ENCODE data around the gene RECQL5. TPM values are rescaled to one million over a fixed set of nuclear protein-coding genes. Genes with fewer than 3 reads are reported as not detected.

RECQL5 gene
- total RNA-seq, 1 donor from 2014 or later = 18.7 TPM

DNA sequence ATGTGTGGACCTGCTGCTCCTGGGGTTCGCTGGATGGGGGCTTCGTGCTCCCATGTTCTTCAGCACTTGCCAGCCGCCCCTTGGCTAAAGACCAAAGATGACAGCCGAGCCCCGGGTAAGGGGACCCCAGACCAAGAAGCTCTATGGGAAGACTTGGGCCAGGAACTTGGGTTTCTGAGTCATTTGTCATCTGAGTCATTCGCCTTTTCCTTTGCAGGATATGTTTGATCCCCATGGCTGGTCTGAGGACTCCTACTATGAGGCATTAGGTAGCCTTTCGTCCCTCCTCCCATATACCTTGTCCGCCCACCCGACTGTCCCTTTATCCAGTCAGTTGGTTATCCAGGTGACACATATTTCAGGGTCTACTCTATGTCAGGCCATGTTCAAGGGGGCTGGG is 36.6 kb upstream of the RECQL5 start:
- Histone ChIP-seq H3K27me3 (ENCODE audit: control insufficient read depth, insufficient read depth, low read length) (no peaks in the 10 kb centered on the region), H3K4me3 (ENCODE audit: low read depth, low read length) (no peak overlapping the region), H3K36me3 (ENCODE audit: control insufficient read depth, insufficient read depth, low read length) (peaks cover 9% of the 10 kb centered on the region)
- no peak for DNase-seq (ENCODE audit: low read depth)
- TF ChIP-seq, protein P1, sequence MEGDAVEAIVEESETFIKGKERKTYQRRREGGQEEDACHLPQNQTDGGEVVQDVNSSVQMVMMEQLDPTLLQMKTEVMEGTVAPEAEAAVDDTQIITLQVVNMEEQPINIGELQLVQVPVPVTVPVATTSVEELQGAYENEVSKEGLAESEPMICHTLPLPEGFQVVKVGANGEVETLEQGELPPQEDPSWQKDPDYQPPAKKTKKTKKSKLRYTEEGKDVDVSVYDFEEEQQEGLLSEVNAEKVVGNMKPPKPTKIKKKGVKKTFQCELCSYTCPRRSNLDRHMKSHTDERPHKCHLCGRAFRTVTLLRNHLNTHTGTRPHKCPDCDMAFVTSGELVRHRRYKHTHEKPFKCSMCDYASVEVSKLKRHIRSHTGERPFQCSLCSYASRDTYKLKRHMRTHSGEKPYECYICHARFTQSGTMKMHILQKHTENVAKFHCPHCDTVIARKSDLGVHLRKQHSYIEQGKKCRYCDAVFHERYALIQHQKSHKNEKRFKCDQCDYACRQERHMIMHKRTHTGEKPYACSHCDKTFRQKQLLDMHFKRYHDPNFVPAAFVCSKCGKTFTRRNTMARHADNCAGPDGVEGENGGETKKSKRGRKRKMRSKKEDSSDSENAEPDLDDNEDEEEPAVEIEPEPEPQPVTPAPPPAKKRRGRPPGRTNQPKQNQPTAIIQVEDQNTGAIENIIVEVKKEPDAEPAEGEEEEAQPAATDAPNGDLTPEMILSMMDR (IDR thresholded peaks at IDR 0.05; ENCODE audit: insufficient read depth, low read length, poor library complexity, severe bottlenecking) = no peak

DNA sequence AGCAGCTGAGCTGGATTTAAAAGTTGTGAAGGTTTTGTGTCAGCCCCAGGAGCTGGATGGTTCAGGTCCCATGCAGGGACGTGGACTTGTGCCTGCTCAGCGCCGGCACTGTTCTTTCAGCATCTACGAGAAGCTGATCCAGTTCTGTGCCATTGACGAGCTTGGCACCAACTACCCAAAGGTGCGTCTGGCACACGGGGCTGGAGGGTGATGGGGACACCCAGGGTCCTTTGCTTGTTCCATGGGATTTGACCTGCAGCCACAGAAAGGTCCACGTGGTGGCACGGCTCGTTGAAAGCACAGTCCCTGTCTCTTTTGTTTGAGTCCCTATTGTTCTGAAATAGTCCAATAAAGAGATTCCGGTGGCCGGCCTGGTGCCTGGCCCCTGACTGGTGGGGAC is 36.2 kb upstream of the RECQL5 start:
- TF ChIP-seq, protein P1 (IDR thresholded peaks at IDR 0.05; ENCODE audit: insufficient read depth, low read length, poor library complexity, severe bottlenecking) = no peak
- Histone ChIP-seq H3K4me3 (ENCODE audit: low read depth, low read length) (no peak overlapping the region), H3K36me3 (ENCODE audit: control insufficient read depth, insufficient read depth, low read length) (peaks cover 9% of the 10 kb centered on the region), H3K27me3 (ENCODE audit: control insufficient read depth, insufficient read depth, low read length) (no peaks in the 10 kb centered on the region)
- DNase-seq (ENCODE audit: low read depth) = no peak

DNA sequence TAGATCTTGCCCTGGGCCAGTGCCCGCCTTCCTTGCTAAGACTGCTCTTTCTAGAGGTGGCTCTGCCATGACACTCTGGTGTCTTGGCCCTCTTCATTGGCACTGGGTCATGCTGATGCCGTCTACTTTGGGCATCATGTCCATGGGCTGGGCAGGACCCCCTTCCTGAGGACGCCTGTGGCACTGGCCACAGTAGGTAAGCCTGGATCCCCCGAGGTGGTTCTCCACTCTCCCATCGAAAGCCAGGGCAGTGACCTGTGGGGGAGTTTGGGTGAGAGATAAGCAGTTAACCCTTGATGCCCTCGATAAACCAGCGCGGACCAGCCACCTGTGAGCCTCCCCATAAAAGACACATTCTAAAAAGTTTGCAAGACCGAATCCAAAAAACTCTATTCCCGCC is 34.3 kb upstream of the RECQL5 start:
- Histone ChIP-seq H3K27me3 (ENCODE audit: control insufficient read depth, insufficient read depth, low read length) (no peaks in the 10 kb centered on the region), H3K36me3 (ENCODE audit: control insufficient read depth, insufficient read depth, low read length) (peaks cover 8% of the 10 kb centered on the region), H3K4me3 (ENCODE audit: low read depth, low read length) (no peak overlapping the region)
- TF ChIP-seq, protein P1 (IDR thresholded peaks at IDR 0.05; ENCODE audit: insufficient read depth, low read length, poor library complexity, severe bottlenecking) = no peak
- DNase-seq (ENCODE audit: low read depth) = no peak

DNA sequence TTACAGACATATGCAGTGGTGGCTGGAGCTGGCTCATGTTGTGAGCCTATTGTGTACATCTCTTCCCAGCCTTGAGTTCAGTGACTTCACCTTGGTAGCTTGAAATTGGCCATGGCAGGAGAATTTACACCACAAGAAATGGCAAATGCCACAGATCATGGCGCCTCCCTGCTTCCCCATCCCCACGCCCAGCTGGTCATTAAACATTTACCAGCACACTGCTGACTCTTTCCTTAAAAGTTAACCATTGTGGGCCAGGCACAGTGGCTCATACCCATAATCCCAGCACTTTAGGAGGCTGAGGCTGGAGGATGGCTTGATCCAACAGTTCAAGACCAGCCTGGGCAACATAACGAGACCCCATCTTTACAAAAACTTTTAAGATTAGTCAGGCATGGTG is 31.7 kb upstream of the RECQL5 start:
- Histone ChIP-seq H3K4me3 (ENCODE audit: low read depth, low read length) (no peak overlapping the region), H3K27me3 (ENCODE audit: control insufficient read depth, insufficient read depth, low read length) (no peaks in the 10 kb centered on the region), H3K36me3 (ENCODE audit: control insufficient read depth, insufficient read depth, low read length) (peaks cover 6% of the 10 kb centered on the region)
- TF ChIP-seq, protein P1 (IDR thresholded peaks at IDR 0.05; ENCODE audit: insufficient read depth, low read length, poor library complexity, severe bottlenecking) = no peak
- DNase-seq (ENCODE audit: low read depth) = no peak

DNA sequence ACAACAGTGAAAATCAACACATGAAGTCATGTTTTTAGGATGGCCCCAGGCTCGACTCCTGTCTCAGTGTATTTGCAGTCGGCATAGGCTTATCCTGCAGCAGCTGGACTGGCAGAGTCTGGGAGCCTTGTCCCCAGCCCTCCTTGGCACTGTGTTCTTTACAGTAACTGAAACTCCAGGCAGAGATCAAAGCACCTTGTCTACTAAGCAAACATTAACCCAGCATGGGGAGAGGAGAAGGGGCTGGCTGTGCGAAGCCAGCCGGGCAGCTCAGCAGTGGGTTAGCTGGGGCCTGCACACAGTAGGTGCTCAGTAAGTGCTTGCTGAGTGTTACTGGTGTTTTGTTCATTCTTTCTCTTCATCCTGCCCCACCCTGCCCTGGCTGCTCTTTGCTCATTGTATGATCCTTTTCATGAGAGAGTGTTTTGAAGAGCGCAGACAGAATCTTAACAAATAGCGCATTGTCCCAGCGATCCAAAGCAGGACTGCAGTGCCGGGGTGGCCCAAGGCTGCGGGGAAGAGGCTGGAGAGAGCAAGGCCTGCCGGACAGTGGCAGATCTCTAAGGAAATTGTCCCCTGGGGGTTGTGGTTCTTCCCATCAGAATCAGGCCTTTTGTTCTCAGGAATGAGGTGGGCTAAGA is 30.8 kb upstream of the RECQL5 start:
- Histone ChIP-seq H3K27me3 (ENCODE audit: control insufficient read depth, insufficient read depth, low read length) (no peaks in the 10 kb centered on the region), H3K4me3 (ENCODE audit: low read depth, low read length) (no peak overlapping the region), H3K36me3 (ENCODE audit: control insufficient read depth, insufficient read depth, low read length) (peaks cover 4% of the 10 kb centered on the region)
- DNase-seq (ENCODE audit: low read depth) = no peak
- TF ChIP-seq, protein P1 (IDR thresholded peaks at IDR 0.05; ENCODE audit: insufficient read depth, low read length, poor library complexity, severe bottlenecking) = no peak

DNA sequence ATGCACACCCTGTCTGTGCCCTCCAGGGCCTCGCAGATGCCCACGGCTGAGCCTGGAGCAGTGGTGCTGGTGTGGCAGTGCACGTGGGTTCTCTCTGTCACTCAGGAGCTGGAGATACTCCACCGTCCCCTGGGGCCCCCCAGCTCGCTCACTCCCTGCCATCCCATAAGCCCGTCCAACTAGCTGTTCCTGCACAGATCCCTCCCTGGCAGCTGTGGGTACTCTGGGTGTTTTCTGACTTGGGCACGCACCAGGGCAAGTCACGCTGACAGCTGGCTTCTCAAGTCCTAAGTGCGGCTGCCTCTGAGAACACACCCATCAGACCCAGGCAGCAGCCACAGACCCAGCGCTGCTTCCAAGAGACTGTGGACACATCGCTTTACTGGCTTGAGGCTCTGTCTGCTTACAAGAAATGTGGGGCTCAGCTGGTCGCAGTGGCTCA is 28.9 kb upstream of the RECQL5 start:
- TF ChIP-seq, protein P1 (IDR thresholded peaks at IDR 0.05; ENCODE audit: insufficient read depth, low read length, poor library complexity, severe bottlenecking) = no peak
- Histone ChIP-seq H3K36me3 (ENCODE audit: control insufficient read depth, insufficient read depth, low read length) (peaks cover 3% of the 10 kb centered on the region), H3K27me3 (ENCODE audit: control insufficient read depth, insufficient read depth, low read length) (no peaks in the 10 kb centered on the region), H3K4me3 (ENCODE audit: low read depth, low read length) (no peak overlapping the region)
- no peak for DNase-seq (ENCODE audit: low read depth)
